Measurements from ENCODE around the gene CLCN6.
"Not testable (repeated sequence)": the region's sequence is repeated elsewhere in the genome, so short reads cannot be mapped to it uniquely, and the experiment has no call there.

The CLCN6 gene

GRCh38 chr1:11796036-11796828, 9.8 kb upstream of the CLCN6 start:
- no peak for DNase-seq (ENCODE audit: low read depth)

- DNase-seq (ENCODE audit: low read depth), result no peak
Observed at GRCh38 chr1:11797525-11798216, 8.3 kb upstream of the CLCN6 start.

- no peak for DNase-seq (ENCODE audit: low read depth)
Observed at GRCh38 chr1:11799099-11799498, 6.9 kb upstream of the CLCN6 start.

- DNase-seq (ENCODE audit: low read depth), result no peak
Observed at GRCh38 chr1:11799896-11800295, 6.1 kb upstream of the CLCN6 start.

GRCh38 chr1:11800391-11800755, 5.6 kb upstream of the CLCN6 start:
- no peak for DNase-seq (ENCODE audit: low read depth)

- DNase-seq (ENCODE audit: low read depth), result no peak
Observed at GRCh38 chr1:11800756-11801433, 5.1 kb upstream of the CLCN6 start.

- DNase-seq (ENCODE audit: low read depth), result no peak
Observed at GRCh38 chr1:11802616-11802972, 3.4 kb upstream of the CLCN6 start.

- DNase-seq (ENCODE audit: low read depth), result peak; percentile 66
Observed at GRCh38 chr1:11802973-11803885, 2.8 kb upstream of the CLCN6 start.

GRCh38 chr1:11803924-11804665, 1.9 kb upstream of the CLCN6 start:
- DNase-seq (ENCODE audit: low read depth), result not testable (repeated sequence)

GRCh38 chr1:11804666-11805421, 1.1 kb upstream of the CLCN6 start:
- no peak for DNase-seq (ENCODE audit: low read depth)

- DNase-seq (ENCODE audit: low read depth), result no peak
Observed at GRCh38 chr1:11806307-11806936, 431 bp downstream of the CLCN6 start.

- no peak for DNase-seq (ENCODE audit: low read depth)
Observed at GRCh38 chr1:11807133-11807532, 1.1 kb downstream of the CLCN6 start.

GRCh38 chr1:11813021-11813420, 7.0 kb downstream of the CLCN6 start:
- no peak for DNase-seq (ENCODE audit: low read depth)

GRCh38 chr1:11817192-11817591, 11.2 kb downstream of the CLCN6 start:
- DNase-seq (ENCODE audit: low read depth), result no peak

- DNase-seq (ENCODE audit: low read depth), result no peak
Observed at GRCh38 chr1:11822091-11822490, 16.1 kb downstream of the CLCN6 start.

- no peak for DNase-seq (ENCODE audit: low read depth)
Observed at GRCh38 chr1:11823366-11824137, 17.6 kb downstream of the CLCN6 start.

GRCh38 chr1:11825131-11825530, 19.1 kb downstream of the CLCN6 start:
- DNase-seq (ENCODE audit: low read depth), result no peak

- DNase-seq (ENCODE audit: low read depth), result no peak
Observed at GRCh38 chr1:11826946-11827345, 21.0 kb downstream of the CLCN6 start.

- no peak for DNase-seq (ENCODE audit: low read depth)
Observed at GRCh38 chr1:11828511-11828910, 22.5 kb downstream of the CLCN6 start.
